HG02763 (cell line): ENCODE results near the gene FHOD1.

Source experiments
- ATAC-seq: cut with Tn5 transposase; IDR thresholded peaks from one replicate; pipeline ENCODE4 v1.9.1; 2021; ENCODE audit warnings: mild to moderate bottlenecking, moderate library complexity; ENCODE audit not compliant: unreplicated experiment

The FHOD1 gene

GRCh38 chr16:67236563-67237395 lies 10.5 kb downstream of the FHOD1 start:
- ATAC-seq = no peak

- ATAC-seq = no peak
Observed at GRCh38 chr16:67235816-67236562, 11.3 kb downstream of the FHOD1 start.

GRCh38 chr16:67234180-67234597 lies 13.1 kb downstream of the FHOD1 start:
- no peak for ATAC-seq

GRCh38 chr16:67233596-67233995 lies 13.7 kb downstream of the FHOD1 start:
- ATAC-seq = no peak

- ATAC-seq = no peak
Observed at GRCh38 chr16:67230809-67231660, 16.2 kb downstream of the FHOD1 start.

GRCh38 chr16:67229906-67230808 lies 17.1 kb downstream of the FHOD1 start:
- ATAC-seq = no peak

GRCh38 chr16:67228905-67229304 lies 18.4 kb downstream of the FHOD1 start:
- no peak for ATAC-seq

GRCh38 chr16:67228034-67228785 lies 19.1 kb downstream of the FHOD1 start:
- ATAC-seq = no peak

GRCh38 chr16:67227567-67227921 lies 19.7 kb downstream of the FHOD1 start:
- ATAC-seq = no peak

- ATAC-seq = peak; percentile 97
Observed at GRCh38 chr16:67226804-67227566, 20.3 kb downstream of the FHOD1 start, which contains the start of gene TMEM208. Gene TMEM208, plus strand, starts transcription at chr16:67227130. Its CDS starts 89 bp downstream, at chr16:67227219.

- no peak for ATAC-seq
Observed at GRCh38 chr16:67226295-67226803, 20.9 kb downstream of the FHOD1 start.

GRCh38 chr16:67223992-67224391 lies 23.3 kb downstream of the FHOD1 start:
- no peak for ATAC-seq

GRCh38 chr16:67216612-67217490 lies 30.4 kb downstream of the FHOD1 start:
- ATAC-seq = no peak

GRCh38 chr16:67215706-67216105 lies 31.6 kb downstream of the FHOD1 start:
- ATAC-seq = no peak

- ATAC-seq = no peak
Observed at GRCh38 chr16:67213197-67214019, 33.9 kb downstream of the FHOD1 start.

GRCh38 chr16:67212766-67213165 lies 34.5 kb downstream of the FHOD1 start:
- ATAC-seq = no peak

- no peak for ATAC-seq
Observed at GRCh38 chr16:67211674-67212073, 35.6 kb downstream of the FHOD1 start.
